ENCODE results near the gene CHST12. TPM values are rescaled to one million over a fixed set of nuclear protein-coding genes. Genes with fewer than 3 reads are reported as not detected.

The CHST12 gene
- total RNA-seq, 1 experiment from 2014 or later = 19.3 TPM

DNA sequence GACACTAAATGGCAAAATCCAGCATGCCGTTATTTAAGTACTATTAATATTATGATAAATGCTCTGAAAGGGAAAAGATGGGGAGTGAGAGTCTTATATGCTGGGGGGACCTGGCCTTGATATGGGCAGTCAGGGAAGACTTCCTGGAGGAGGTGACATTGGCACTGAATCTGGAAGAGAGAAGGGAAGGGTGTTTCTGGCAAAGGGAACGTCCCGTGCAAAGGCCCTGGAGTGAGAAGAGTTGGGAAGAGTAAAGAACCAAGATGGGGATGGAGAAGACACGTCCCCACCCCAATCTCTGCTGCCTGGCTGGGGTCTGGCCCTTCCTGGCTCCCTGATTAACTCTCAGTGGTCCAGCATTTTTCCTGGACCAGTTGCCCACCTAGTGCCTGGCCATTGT lies 77.8 kb downstream of the CHST12 start:
- no peak overlapping the region for H2AK5ac ChIP-seq (ENCODE audit: insufficient read length, low read length)
- H2BK120ac ChIP-seq (ENCODE audit: low read depth, low read length, poor library complexity, severe bottlenecking) = no peak overlapping the region
- Mint-ChIP-seq H3K9me3 (peaks cover 4 to 6% of the 10 kb centered on the region in 2 experiments; a peak in 4 of 5 replicates), H3K27me3 (ENCODE audit: low read depth) (peaks cover 9% of the 10 kb centered on the region), H3K4me3 (no peak overlapping the region), H3K27ac (peak overlapping the region in 1 of 3 experiments; percentile 48; a peak in 1 of 7 replicates), H3K4me1 (peaks cover 7 to 13% of the 10 kb centered on the region in 2 experiments), H3K36me3 (ENCODE audit: insufficient read depth in 1 of 3, low read depth in 3 of 3) (no peaks in the 10 kb centered on the region)
- DNase-seq = no peak
- H3K14ac ChIP-seq (ENCODE audit: insufficient read depth, low read length) = no peak overlapping the region
- H3T11ph ChIP-seq (ENCODE audit: low read length) = no peak overlapping the region
- H3K18ac ChIP-seq (ENCODE audit: insufficient read length, low read depth, low read length) = no peak overlapping the region
- no CpG with 5 or more reads among the region's 4 CpGs for WGBS (ENCODE audit: extremely low coverage, insufficient read length, low lambda C conversion rate)
- no peaks in the 10 kb centered on the region for H3K79me1 ChIP-seq (ENCODE audit: insufficient read depth, low read depth, low read length, poor library complexity, severe bottlenecking)
- H3K4me1 ChIP-seq (ENCODE audit: insufficient read depth, low read length) = no peaks in the 10 kb centered on the region
- no peaks in the 10 kb centered on the region for H3K23me2 ChIP-seq (ENCODE audit: insufficient read length, low read depth, low read length, poor library complexity, severe bottlenecking)
- no peak overlapping the region for H3K56ac ChIP-seq (ENCODE audit: insufficient read length, low read depth, low read length)
- no peak overlapping the region for H3K4me2 ChIP-seq (ENCODE audit: insufficient read depth, insufficient read length, low read length)
- H2BK12ac ChIP-seq (ENCODE audit: insufficient read length, low read depth, low read length) = no peak overlapping the region
- no peak overlapping the region for H3K23ac ChIP-seq (ENCODE audit: insufficient read length, low read depth, low read length)
- H3K27me3 ChIP-seq (ENCODE audit: insufficient read depth, low read length) = no peaks in the 10 kb centered on the region
- no peak overlapping the region for H2BK20ac ChIP-seq (ENCODE audit: low read depth, low read length, poor library complexity, severe bottlenecking)
- no peak for TF ChIP-seq CTCF (conservative IDR thresholded peaks at IDR 0.05)
- no peak overlapping the region for H3K27ac ChIP-seq (ENCODE audit: insufficient read length, low read depth, low read length)
- H2AFZ ChIP-seq (ENCODE audit: low read length) = no peak overlapping the region
- H4K5ac ChIP-seq (ENCODE audit: insufficient read length, low read depth, low read length) = no peak overlapping the region
- H3K4ac ChIP-seq (ENCODE audit: low read depth, low read length) = no peak overlapping the region
- no peak overlapping the region for H3K9ac ChIP-seq (ENCODE audit: extremely low read depth, insufficient read length, low read length)
- H2BK15ac ChIP-seq (ENCODE audit: low read depth, low read length) = no peak overlapping the region
- no peak overlapping the region for H2BK5ac ChIP-seq (ENCODE audit: insufficient read length, low read length)
- no peaks in the 10 kb centered on the region for H4K20me1 ChIP-seq (ENCODE audit: control insufficient read depth, insufficient read depth, insufficient read length)
- H3K9me3 ChIP-seq (ENCODE audit: control insufficient read depth, low read depth, low read length) = no peaks in the 10 kb centered on the region
- no peak overlapping the region for H4K91ac ChIP-seq (ENCODE audit: insufficient read length, low read depth, low read length)
- no peak overlapping the region for H4K8ac ChIP-seq (replicated peaks; ENCODE audit: insufficient read length, low read depth, low read length)
- H3K79me2 ChIP-seq (ENCODE audit: insufficient read depth, low read length) = no peaks in the 10 kb centered on the region

Measured in H9 (cell line).